ENCODE results near the gene PADI2. TPM values are rescaled to one million over a fixed set of nuclear protein-coding genes. Genes with fewer than 3 reads are reported as not detected.

PADI2 gene
- total RNA-seq, 1 experiment from 2014 or later: 3.0 TPM

GRCh38 chr1:17069452-17070162 lies 49.6 kb downstream of the PADI2 start:
- WGBS (ENCODE audit: extremely low coverage, insufficient read length, low lambda C conversion rate): no CpG with 5 or more reads among the region's 6 CpGs
- no peak overlapping the region for H3K4me3 Mint-ChIP-seq

More at GRCh38 chr1:17069452-17070162, 49.6 kb downstream of the PADI2 start:
- no peak overlapping the region for H3K23ac ChIP-seq (ENCODE audit: insufficient read length, low read depth, low read length)
- H2BK15ac ChIP-seq (ENCODE audit: low read depth, low read length): no peak overlapping the region
- no peaks in the 10 kb centered on the region for H4K20me1 ChIP-seq (ENCODE audit: control insufficient read depth, insufficient read depth, insufficient read length)
- no peak for TF ChIP-seq CTCF (conservative IDR thresholded peaks at IDR 0.05)
- Mint-ChIP-seq H3K9me3 (peaks cover 0 to 3% of the 10 kb centered on the region in 2 experiments; a peak in 1 of 5 replicates), H3K4me1 (no peaks in the 10 kb centered on the region), H3K36me3 (ENCODE audit: insufficient read depth in 1 of 3, low read depth in 3 of 3) (no peaks in the 10 kb centered on the region), H3K27me3 (ENCODE audit: low read depth) (peaks cover 2% of the 10 kb centered on the region; the same call in 1 of the 2 replicates), H3K27ac (no peak overlapping the region)
- H3K9ac ChIP-seq (ENCODE audit: extremely low read depth, insufficient read length, low read length): no peak overlapping the region
- no peaks in the 10 kb centered on the region for H3K79me1 ChIP-seq (ENCODE audit: insufficient read depth, low read depth, low read length, poor library complexity, severe bottlenecking)
- no peaks in the 10 kb centered on the region for H3K23me2 ChIP-seq (ENCODE audit: insufficient read length, low read depth, low read length, poor library complexity, severe bottlenecking)
- no peak overlapping the region for H2AFZ ChIP-seq (ENCODE audit: low read length)
- H3K27ac ChIP-seq (ENCODE audit: insufficient read length, low read depth, low read length): no peak overlapping the region
- H3K4me2 ChIP-seq (ENCODE audit: insufficient read depth, insufficient read length, low read length): no peak overlapping the region
- H3K4me1 ChIP-seq (ENCODE audit: insufficient read depth, low read length): no peaks in the 10 kb centered on the region
- no peak overlapping the region for H3T11ph ChIP-seq (ENCODE audit: low read length)
- no peaks in the 10 kb centered on the region for H3K9me3 ChIP-seq (ENCODE audit: control insufficient read depth, low read depth, low read length)
- H3K56ac ChIP-seq (ENCODE audit: insufficient read length, low read depth, low read length): no peak overlapping the region
- H2BK12ac ChIP-seq (ENCODE audit: insufficient read length, low read depth, low read length): no peak overlapping the region
- no peak overlapping the region for H2AK5ac ChIP-seq (ENCODE audit: insufficient read length, low read length)
- no peaks in the 10 kb centered on the region for H3K79me2 ChIP-seq (ENCODE audit: insufficient read depth, low read length)
- no peak for DNase-seq
- no peak overlapping the region for H4K8ac ChIP-seq (replicated peaks; ENCODE audit: insufficient read length, low read depth, low read length)
- H2BK20ac ChIP-seq (ENCODE audit: low read depth, low read length, poor library complexity, severe bottlenecking): no peak overlapping the region
- H2BK120ac ChIP-seq (ENCODE audit: low read depth, low read length, poor library complexity, severe bottlenecking): no peak overlapping the region
- no peak overlapping the region for H4K91ac ChIP-seq (ENCODE audit: insufficient read length, low read depth, low read length)
- no peak overlapping the region for H4K5ac ChIP-seq (ENCODE audit: insufficient read length, low read depth, low read length)
- no peaks in the 10 kb centered on the region for H3K27me3 ChIP-seq (ENCODE audit: insufficient read depth, low read length)
- no peak overlapping the region for H3K4ac ChIP-seq (ENCODE audit: low read depth, low read length)
- no peak overlapping the region; the same call in 1 of the 2 replicates for H3K14ac ChIP-seq (ENCODE audit: insufficient read depth, low read length)
- no peak overlapping the region for H3K18ac ChIP-seq (ENCODE audit: insufficient read length, low read depth, low read length)
- no peak overlapping the region for H2BK5ac ChIP-seq (ENCODE audit: insufficient read length, low read length)
